GM12873 (cell line): ENCODE data around the gene TLR9.

Source experiments
- CTCF ChIP-seq: IDR thresholded peaks from 2 replicates; pipeline ENCODE4 v1.5.1; 2012; ENCODE audit warnings: low read depth, mild to moderate bottlenecking, moderate library complexity, low read length, control low read depth; ENCODE audit not compliant: insufficient read depth; ENCODE audit errors: missing control alignments

Gene TLR9

GRCh38 chr3:52191663-52192062 is 33.8 kb downstream of the TLR9 start:
- TF ChIP-seq CTCF = no peak

- no peak for TF ChIP-seq CTCF
These were observed 35.0 kb downstream of the TLR9 start for GRCh38 chr3:52190294-52191074.

GRCh38 chr3:52188556-52188955 is 36.9 kb downstream of the TLR9 start:
- TF ChIP-seq CTCF = no peak

- no peak for TF ChIP-seq CTCF
These were observed 38.7 kb downstream of the TLR9 start for GRCh38 chr3:52186729-52187128.

- no peak for TF ChIP-seq CTCF
These were observed 39.6 kb downstream of the TLR9 start for GRCh38 chr3:52185837-52186236.

GRCh38 chr3:52185311-52185710 is 40.1 kb downstream of the TLR9 start:
- TF ChIP-seq CTCF = no peak

GRCh38 chr3:52184690-52185089 is 40.8 kb downstream of the TLR9 start:
- no peak for TF ChIP-seq CTCF
